NCI-H1048 (cell line): ENCODE data around the gene NAMPT.
"Not testable (repeated sequence)": the region's sequence is repeated elsewhere in the genome, so short reads cannot be mapped to it uniquely, and the experiment has no call there.

ENCODE experiments used
- DNase-seq: peaks from one replicate; lab custom pipeline; 2025; lab: John Stamatoyannopoulos, UW

The NAMPT gene

GRCh38 chr7:106284714-106285050 is at the start of gene NAMPT:
TSS of gene NAMPT (minus strand) at chr7:106284983. CDS start at chr7:106284884, 99 bp downstream.
- DNase-seq, result no peak

GRCh38 chr7:106332201-106332600 is 47.4 kb upstream of the NAMPT start:
- DNase-seq, result no peak

- DNase-seq, result no peak
Observed at GRCh38 chr7:106331441-106332175, 46.8 kb upstream of the NAMPT start.

- DNase-seq, result no peak
Observed at GRCh38 chr7:106329971-106330733, 45.4 kb upstream of the NAMPT start.

GRCh38 chr7:106329408-106329807 is 44.6 kb upstream of the NAMPT start:
- no peak for DNase-seq

- no peak for DNase-seq
Observed at GRCh38 chr7:106327538-106328481, 43.0 kb upstream of the NAMPT start.

- DNase-seq, result no peak
Observed at GRCh38 chr7:106326594-106327537, 42.1 kb upstream of the NAMPT start.

GRCh38 chr7:106324509-106324908 is 39.7 kb upstream of the NAMPT start:
- not testable (repeated sequence) for DNase-seq

- not testable (repeated sequence) for DNase-seq
Observed at GRCh38 chr7:106320254-106320770, 35.5 kb upstream of the NAMPT start.

- no peak for DNase-seq
Observed at GRCh38 chr7:106318482-106318881, 33.7 kb upstream of the NAMPT start.

- DNase-seq, result no peak
Observed at GRCh38 chr7:106317971-106318370, 33.2 kb upstream of the NAMPT start.

GRCh38 chr7:106316947-106317346 is 32.2 kb upstream of the NAMPT start:
- no peak for DNase-seq

- no peak for DNase-seq
Observed at GRCh38 chr7:106314875-106315274, 30.1 kb upstream of the NAMPT start.

- no peak for DNase-seq
Observed at GRCh38 chr7:106313966-106314365, 29.2 kb upstream of the NAMPT start.

- no peak for DNase-seq
Observed at GRCh38 chr7:106313456-106313901, 28.7 kb upstream of the NAMPT start.

- no peak for DNase-seq
Observed at GRCh38 chr7:106312906-106313305, 28.1 kb upstream of the NAMPT start.

GRCh38 chr7:106312099-106312871 is 27.5 kb upstream of the NAMPT start:
- DNase-seq, result no peak

GRCh38 chr7:106309362-106309761 is 24.6 kb upstream of the NAMPT start:
- DNase-seq, result no peak

GRCh38 chr7:106306256-106306655 is 21.5 kb upstream of the NAMPT start:
- DNase-seq, result no peak

GRCh38 chr7:106305732-106306131 is 20.9 kb upstream of the NAMPT start:
- no peak for DNase-seq
